ENCODE measurements around the gene SPN.

DNA sequence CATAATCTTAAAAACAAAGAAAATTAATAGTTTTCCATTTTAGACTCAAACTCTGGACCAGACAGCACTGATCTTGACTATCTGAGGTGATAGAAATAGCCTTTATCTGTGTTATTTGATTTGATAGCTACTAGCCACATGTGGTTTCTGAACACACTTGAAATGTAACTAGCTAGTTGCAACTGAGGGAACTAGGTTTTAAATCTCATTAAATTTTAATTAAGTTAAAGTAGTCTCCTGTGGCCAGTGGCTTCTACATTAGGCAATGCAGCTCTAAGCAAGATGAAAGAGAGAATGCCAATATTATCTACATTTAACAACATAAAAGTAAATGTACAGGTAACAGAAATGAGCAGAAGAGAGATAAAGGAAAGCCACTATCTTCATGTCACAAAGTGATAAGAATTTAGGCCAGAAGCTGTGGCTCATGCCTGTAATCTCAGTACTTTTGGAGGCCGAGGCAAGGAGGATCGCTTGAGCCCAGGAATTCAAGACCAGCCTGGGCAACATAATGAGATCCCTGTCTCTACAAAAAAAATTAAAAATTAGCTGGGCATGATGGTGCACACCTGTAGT, 11.2 kb upstream of the SPN start:
- TF ChIP-seq CTCF (IDR thresholded peaks at IDR 0.05), result no peak
- TF ChIP-seq POLR2A (IDR thresholded peaks at IDR 0.05), result no peak
